Vagina (tissue), 2 donors: ENCODE data around the gene DMTF1.

Source experiments
- POLR2A ChIP-seq, 2 donors: fragments of 450-650 bp; IDR thresholded peaks; one replicate each; pipeline ENCODE4 v1.6.1; 2017; ENCODE audit warnings: antibody characterized with exemption in 2 of 2, mild to moderate bottlenecking in 2 of 2, moderate library complexity in 2 of 2
- POLR2AphosphoS5 ChIP-seq, 2 donors: sonication (generic); formaldehyde crosslinking; IDR thresholded peaks; one replicate each; pipeline ENCODE4 v1.9.0; 2017; ENCODE audit warnings: antibody characterized with exemption in 2 of 2, mild to moderate bottlenecking in 2 of 2, low read depth in 1 of 2; ENCODE audit not compliant: insufficient read depth in 1 of 2
- TF ChIP-seq, protein P1 (sequence below), 3 experiments: fragments of 450-650 bp in 2 of 3; fragments of 200-600 bp in 1 of 3; sonication (generic) in 1 of 3; IDR thresholded peaks; one replicate each; pipeline ENCODE4 v1.5.1; 2017 to 2019; ENCODE audit warnings: antibody characterized with exemption in 3 of 3, mild to moderate bottlenecking in 2 of 3, moderate library complexity in 2 of 3

DNA sequence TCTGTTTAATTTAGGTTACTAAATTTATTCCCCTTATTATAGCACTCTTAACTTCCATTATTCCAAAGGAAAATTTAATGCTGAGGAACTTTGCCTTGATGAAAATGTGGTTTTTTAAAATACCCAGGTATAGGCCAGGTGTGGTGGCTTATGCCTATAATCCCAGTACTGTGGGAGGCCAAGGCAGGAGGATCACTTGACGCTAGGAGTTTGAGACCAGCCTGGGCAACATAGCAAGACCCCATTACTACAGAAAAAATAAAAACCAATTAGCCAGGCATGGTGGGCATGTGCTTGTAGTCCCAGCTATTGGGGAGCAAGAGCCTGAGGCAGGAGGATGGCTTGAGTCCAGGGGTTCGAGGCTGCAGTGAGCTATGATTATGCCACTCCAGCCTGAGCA is 34.9 kb downstream of the DMTF1 start:
- TF ChIP-seq, protein P1, sequence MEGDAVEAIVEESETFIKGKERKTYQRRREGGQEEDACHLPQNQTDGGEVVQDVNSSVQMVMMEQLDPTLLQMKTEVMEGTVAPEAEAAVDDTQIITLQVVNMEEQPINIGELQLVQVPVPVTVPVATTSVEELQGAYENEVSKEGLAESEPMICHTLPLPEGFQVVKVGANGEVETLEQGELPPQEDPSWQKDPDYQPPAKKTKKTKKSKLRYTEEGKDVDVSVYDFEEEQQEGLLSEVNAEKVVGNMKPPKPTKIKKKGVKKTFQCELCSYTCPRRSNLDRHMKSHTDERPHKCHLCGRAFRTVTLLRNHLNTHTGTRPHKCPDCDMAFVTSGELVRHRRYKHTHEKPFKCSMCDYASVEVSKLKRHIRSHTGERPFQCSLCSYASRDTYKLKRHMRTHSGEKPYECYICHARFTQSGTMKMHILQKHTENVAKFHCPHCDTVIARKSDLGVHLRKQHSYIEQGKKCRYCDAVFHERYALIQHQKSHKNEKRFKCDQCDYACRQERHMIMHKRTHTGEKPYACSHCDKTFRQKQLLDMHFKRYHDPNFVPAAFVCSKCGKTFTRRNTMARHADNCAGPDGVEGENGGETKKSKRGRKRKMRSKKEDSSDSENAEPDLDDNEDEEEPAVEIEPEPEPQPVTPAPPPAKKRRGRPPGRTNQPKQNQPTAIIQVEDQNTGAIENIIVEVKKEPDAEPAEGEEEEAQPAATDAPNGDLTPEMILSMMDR (IDR thresholded peaks at IDR 0.05): no peak
- TF ChIP-seq POLR2AphosphoS5 (IDR thresholded peaks at IDR 0.05; ENCODE audit: insufficient read depth in 1 of 2, low read depth in 1 of 2) (no peak), POLR2A (IDR thresholded peaks at IDR 0.05) (no peak)
